ENCODE data around the gene ARHGAP24. TPM values are rescaled to one million over a fixed set of nuclear protein-coding genes. Genes with fewer than 3 reads are reported as not detected.

Gene ARHGAP24
- total RNA-seq, 2 experiments from 2014 or later = 0.30 to 0.53 TPM

DNA sequence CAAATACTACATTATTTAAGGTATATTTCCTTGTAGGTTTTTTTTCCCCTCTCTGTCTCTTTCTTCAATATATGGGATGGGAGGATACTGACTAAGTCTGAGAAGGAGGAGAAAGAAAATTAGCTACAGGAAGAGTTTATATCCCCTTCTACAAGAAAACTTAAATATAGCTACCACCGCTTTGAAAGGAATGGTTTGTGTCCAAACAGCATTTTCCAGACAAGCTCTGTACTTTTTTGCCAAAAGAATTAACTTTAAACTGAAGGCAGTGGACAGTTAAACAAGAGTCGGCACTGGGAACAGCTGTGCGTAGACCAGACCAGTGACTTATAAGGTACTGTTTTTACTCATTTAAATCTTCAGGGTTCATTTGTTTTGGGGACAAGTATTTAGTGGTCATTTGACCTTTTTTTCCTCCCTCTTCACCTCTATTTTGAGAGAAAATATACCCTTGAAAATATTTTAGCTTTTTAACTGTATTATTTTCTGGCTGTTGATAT is 303.7 kb downstream of the ARHGAP24 start:
- H3K9me3 Mint-ChIP-seq = no peaks in the 10 kb centered on the region
- H3K36me3 Mint-ChIP-seq (ENCODE audit: low read depth) = no peaks in the 10 kb centered on the region
- DNase-seq (no peak), ATAC-seq (ENCODE audit: poor library complexity) (no peak)
- intact Hi-C loops (cut with DNase I, micrococcal nuclease) = no loop called here
- ChIA-PET POLR2A (no interaction called here), CTCF (no interaction called here)
- H3K4me1 ChIP-seq (ENCODE audit: insufficient read depth, low read length) = no peaks in the 10 kb centered on the region
- H3K27me3 Mint-ChIP-seq = no peaks in the 10 kb centered on the region
- no peaks in the 10 kb centered on the region for H3K9me3 ChIP-seq (ENCODE audit: control insufficient read depth in 1 of 2, insufficient read depth in 1 of 2, low read length in 2 of 2)
- no peak overlapping the region for H3K27ac Mint-ChIP-seq
- TF ChIP-seq, protein P1, sequence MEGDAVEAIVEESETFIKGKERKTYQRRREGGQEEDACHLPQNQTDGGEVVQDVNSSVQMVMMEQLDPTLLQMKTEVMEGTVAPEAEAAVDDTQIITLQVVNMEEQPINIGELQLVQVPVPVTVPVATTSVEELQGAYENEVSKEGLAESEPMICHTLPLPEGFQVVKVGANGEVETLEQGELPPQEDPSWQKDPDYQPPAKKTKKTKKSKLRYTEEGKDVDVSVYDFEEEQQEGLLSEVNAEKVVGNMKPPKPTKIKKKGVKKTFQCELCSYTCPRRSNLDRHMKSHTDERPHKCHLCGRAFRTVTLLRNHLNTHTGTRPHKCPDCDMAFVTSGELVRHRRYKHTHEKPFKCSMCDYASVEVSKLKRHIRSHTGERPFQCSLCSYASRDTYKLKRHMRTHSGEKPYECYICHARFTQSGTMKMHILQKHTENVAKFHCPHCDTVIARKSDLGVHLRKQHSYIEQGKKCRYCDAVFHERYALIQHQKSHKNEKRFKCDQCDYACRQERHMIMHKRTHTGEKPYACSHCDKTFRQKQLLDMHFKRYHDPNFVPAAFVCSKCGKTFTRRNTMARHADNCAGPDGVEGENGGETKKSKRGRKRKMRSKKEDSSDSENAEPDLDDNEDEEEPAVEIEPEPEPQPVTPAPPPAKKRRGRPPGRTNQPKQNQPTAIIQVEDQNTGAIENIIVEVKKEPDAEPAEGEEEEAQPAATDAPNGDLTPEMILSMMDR (IDR thresholded peaks at IDR 0.05) = no peak
- no peak overlapping the region for H3K4me3 Mint-ChIP-seq
- H3K27me3 ChIP-seq (ENCODE audit: control insufficient read depth in 1 of 2, insufficient read depth in 2 of 2, low read length in 2 of 2) = no peaks in the 10 kb centered on the region
- H3K4me1 Mint-ChIP-seq (ENCODE audit: low read depth) = no peaks in the 10 kb centered on the region
- no peak overlapping the region for H3K27ac ChIP-seq (ENCODE audit: low read depth in 1 of 2, low read length in 2 of 2)
- no peak overlapping the region for H3K4me3 ChIP-seq (ENCODE audit: low read length)
- H3K36me3 ChIP-seq (ENCODE audit: insufficient read depth, low read length) = no peaks in the 10 kb centered on the region

DNA sequence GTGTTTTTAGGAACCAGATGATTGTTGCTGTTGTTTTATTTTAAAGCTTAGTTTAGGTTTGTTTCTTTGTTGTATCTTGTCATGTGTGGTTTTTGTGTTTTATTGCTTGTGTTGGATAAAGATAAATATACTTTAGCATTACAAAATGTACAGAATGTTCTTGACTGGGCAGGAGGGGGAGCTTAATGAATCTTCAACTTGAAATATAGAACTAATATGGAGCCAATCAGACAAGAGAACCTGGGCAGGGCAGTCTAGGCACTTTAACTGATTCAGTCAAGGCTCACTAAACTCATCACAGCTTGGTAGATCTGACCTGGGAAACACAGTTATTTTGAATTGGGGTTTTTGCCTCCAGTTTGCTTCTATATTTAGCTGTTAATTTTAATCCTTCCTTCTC is 304.2 kb downstream of the ARHGAP24 start:
- intact Hi-C loops (cut with DNase I, micrococcal nuclease) = no loop called here
- H3K9me3 Mint-ChIP-seq = no peaks in the 10 kb centered on the region
- no peaks in the 10 kb centered on the region for H3K9me3 ChIP-seq (ENCODE audit: control insufficient read depth in 1 of 2, insufficient read depth in 1 of 2, low read length in 2 of 2)
- no peak overlapping the region for H3K4me3 ChIP-seq (ENCODE audit: low read length)
- DNase-seq (no peak), ATAC-seq (ENCODE audit: poor library complexity) (no peak)
- H3K27me3 Mint-ChIP-seq = no peaks in the 10 kb centered on the region
- H3K36me3 Mint-ChIP-seq (ENCODE audit: low read depth) = no peaks in the 10 kb centered on the region
- TF ChIP-seq, protein P1 (IDR thresholded peaks at IDR 0.05) = no peak
- no peak overlapping the region for H3K27ac Mint-ChIP-seq
- no peak overlapping the region for H3K4me3 Mint-ChIP-seq
- H3K27ac ChIP-seq (ENCODE audit: low read depth in 1 of 2, low read length in 2 of 2) = no peak overlapping the region
- H3K36me3 ChIP-seq (ENCODE audit: insufficient read depth, low read length) = no peaks in the 10 kb centered on the region
- ChIA-PET POLR2A (no interaction called here), CTCF (no interaction called here)
- H3K27me3 ChIP-seq (ENCODE audit: control insufficient read depth in 1 of 2, insufficient read depth in 2 of 2, low read length in 2 of 2) = no peaks in the 10 kb centered on the region
- no peaks in the 10 kb centered on the region for H3K4me1 ChIP-seq (ENCODE audit: insufficient read depth, low read length)
- H3K4me1 Mint-ChIP-seq (ENCODE audit: low read depth) = no peaks in the 10 kb centered on the region

DNA sequence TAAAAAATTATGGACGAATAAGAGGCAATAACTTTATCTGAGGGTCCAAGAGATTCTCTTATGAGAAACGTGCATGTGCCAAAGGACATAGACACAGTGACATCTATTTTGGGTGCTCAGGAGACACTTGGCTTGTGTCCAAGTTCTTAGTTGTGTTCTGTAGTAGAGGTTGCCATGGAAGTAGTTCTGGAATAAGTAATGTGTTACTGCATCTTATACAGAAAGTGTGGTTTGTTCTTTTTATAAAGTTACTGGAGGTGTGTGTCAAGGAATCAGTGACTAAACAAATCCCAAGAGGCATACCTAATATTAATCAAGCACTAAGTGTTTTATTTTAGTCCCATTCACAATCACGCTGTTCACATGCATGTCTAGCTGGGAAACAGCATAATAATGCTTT is 305.7 kb downstream of the ARHGAP24 start:
- no peak overlapping the region for H3K4me3 ChIP-seq (ENCODE audit: low read length)
- no peaks in the 10 kb centered on the region for H3K9me3 ChIP-seq (ENCODE audit: control insufficient read depth in 1 of 2, insufficient read depth in 1 of 2, low read length in 2 of 2)
- no peaks in the 10 kb centered on the region for H3K36me3 ChIP-seq (ENCODE audit: insufficient read depth, low read length)
- no peaks in the 10 kb centered on the region for H3K9me3 Mint-ChIP-seq
- ChIA-PET POLR2A (interaction anchor here (0.7 kb wide), 1 partner anchor 263 kb away, joined by 3 read pairs; no protein-coding TSS in a partner anchor), CTCF (no interaction called here)
- intact Hi-C loops (cut with DNase I, micrococcal nuclease) = no loop called here
- H3K27ac Mint-ChIP-seq = no peak overlapping the region
- no peak for ATAC-seq (ENCODE audit: poor library complexity)
- no peaks in the 10 kb centered on the region for H3K4me1 ChIP-seq (ENCODE audit: insufficient read depth, low read length)
- no peak for DNase-seq
- no peak overlapping the region for H3K4me3 Mint-ChIP-seq
- no peaks in the 10 kb centered on the region for H3K36me3 Mint-ChIP-seq (ENCODE audit: low read depth)
- H3K27ac ChIP-seq (ENCODE audit: low read depth in 1 of 2, low read length in 2 of 2) = no peak overlapping the region
- no peaks in the 10 kb centered on the region for H3K4me1 Mint-ChIP-seq (ENCODE audit: low read depth)
- TF ChIP-seq, protein P1 (IDR thresholded peaks at IDR 0.05) = no peak
- H3K27me3 Mint-ChIP-seq = no peaks in the 10 kb centered on the region
- no peaks in the 10 kb centered on the region for H3K27me3 ChIP-seq (ENCODE audit: control insufficient read depth in 1 of 2, insufficient read depth in 2 of 2, low read length in 2 of 2)

Measured in CD4-positive, alpha-beta T cell (primary cell).